Heart left ventricle (tissue), 16 donors: ENCODE results near the gene GALNT18. TPM values are rescaled to one million over a fixed set of nuclear protein-coding genes. Genes with fewer than 3 reads are reported as not detected.

ENCODE experiments used
- ATAC-seq, 4 donors: fragments of 200-7000 bp; cut with Tn5 transposase; one replicate each; pipeline ENCODE4 v1.9.1; 2020 to 2022; ENCODE audit warnings: moderate library complexity in 4 of 4, mild to moderate bottlenecking in 3 of 4, moderate number of reproducible peaks in 1 of 4
- DNase-seq, 5 donors: peaks; one replicate each; pipeline ENCODE4 v3.0.0-alpha.2; 2020
- H3K27ac ChIP-seq, 12 donors: fragments of 200-600 bp; sonication (generic) in 4 of 12; one replicate each; pipeline versions ENCODE4 v1.5.0 to v1.8.0; 2016 to 2022; ENCODE audit warnings: mild to moderate bottlenecking in 2 of 12
- H3K27me3 ChIP-seq, 9 donors: fragments of 200-600 bp; sonication (generic) in 2 of 9; one replicate each; pipeline versions ENCODE4 v1.5.1 to v1.8.0; 2016 to 2022; ENCODE audit warnings: mild to moderate bottlenecking in 3 of 9
- H3K36me3 ChIP-seq, 9 donors: fragments of 200-600 bp; sonication (generic) in 2 of 9; one replicate each; pipeline versions ENCODE4 v1.5.0 to v1.8.0; 2018 to 2022; ENCODE audit warnings: mild to moderate bottlenecking in 2 of 9
- H3K4me1 ChIP-seq, 12 donors: fragments of 200-600 bp; sonication (generic) in 4 of 12; one replicate each; pipeline versions ENCODE4 v1.5.0 to v1.8.0; 2016 to 2022; ENCODE audit warnings: mild to moderate bottlenecking in 3 of 12
- H3K4me3 ChIP-seq, 12 donors: fragments of 200-600 bp; sonication (generic) in 4 of 12; one replicate each; pipeline versions ENCODE4 v1.5.0 to v1.8.0; 2017 to 2022; ENCODE audit warnings: mild to moderate bottlenecking in 9 of 12, moderate library complexity in 4 of 12
- H3K9me3 ChIP-seq, 12 donors: fragments of 200-600 bp; sonication (generic) in 4 of 12; one replicate each; pipeline versions ENCODE4 v1.5.0 to v1.8.0; 2016 to 2022; ENCODE audit warnings: mild to moderate bottlenecking in 1 of 12
- CTCF ChIP-seq, 12 donors: fragments of 200-600 bp; sonication (generic) in 4 of 12; IDR thresholded peaks; one replicate each; pipeline versions ENCODE4 v1.5.0 to v1.8.0; 2018 to 2022; ENCODE audit warnings: antibody characterized with exemption in 12 of 12, mild to moderate bottlenecking in 5 of 12
- POLR2A ChIP-seq, 2 donors: fragments of 450-650 bp; IDR thresholded peaks; one replicate each; pipeline ENCODE4 v1.6.1; 2017; ENCODE audit warnings: antibody characterized with exemption in 2 of 2, mild to moderate bottlenecking in 2 of 2, moderate library complexity in 2 of 2
- WGBS, 4 donors: extraction: QIAGEN DNeasy Blood & Tissue Kit in 2 of 4; methylation state at CpG; one replicate each; pipeline versions ENCODE4 v1.1.5 to v1.1.7; 2013 to 2018; 5-methylcytosine and 5-hydroxymethylcytosine counted together
- intact Hi-C, 10 donors: fragments of 100-400 bp; cut with DNase I; formaldehyde crosslinking; loops; one replicate each; pipeline versions ENCODE4 v1.11.1 to v1.14.2; 2022
- polyA plus RNA-seq, 2 donors: library from polyadenylated mRNA; stranded (reverse); fragments of 200-250 nt; gene quantifications; one replicate each; pipeline ENCODE4 v1.2.3, GENCODE V29; 2013
- total RNA-seq, 9 donors: library from RNA; depleted of rRNA in 2 of 9; stranded (reverse); fragments of >200 nt in 2 of 9; fragmentation: NEBNext Ultra II Directional in 3 of 9; extraction: Animal tissue kit (Norgen Biotek cat#: 25700) in 3 of 9; gene quantifications; one replicate each; pipeline versions ENCODE4 v1.1.0 to v1.2.4, GENCODE V29; 2016 to 2023
- donor health status: ischemic (EF 13 %, LVEDD 7.1; RV severe dilation, severe dysfunction).
- donor health status: healthy with polysubstance abuse.
- donor health status: DM: no; HTN: yes; CAD: no.
- donor health status: DM: no; HTN: no; CAD: no.
- donor health status: ischemic (EF 25% LVEDD 6.9; RV normal size, moderate dysfunction).
- donor health status: ischemic (EF 25% LVEDD 5.7; RV mildly dilated, moderate dysfunction).
- donor health status: healthy.
- donor health status: DM: yes; HTN: yes; CAD: no.
- donor health status: ischemic (EF 35%, LVEDD 5.7; RV mildly dilated, moderate dysfunction).
- donor health status: nonischemic (EF 11% LVEDD 7.7; RV severe dilation, severe dysfunction).
- donor health status: DM: yes; HTN: yes; CAD: no.
- donor health status: PGD.
- donor health status: ischemic (EF 29% LVEDD 5.4; RV normal size, mild dysfunction).
- donor health status: nonischemic (EF 23%, LVEDD 6.1; RV moderate dilation, normal function).

GALNT18 gene
- total and polyA plus RNA-seq, 11 donors = 9.0 to 31.8 (median 17.3) TPM

GRCh38 chr11:11294551-11294855 is 327.3 kb downstream of the GALNT18 start:
- ATAC-seq = no peak
- intact Hi-C loops = no loop called here
- WGBS, 4 donors = 77 to 90% (median 83%) methylated on average over 3 of the region's 3 CpGs
- Histone ChIP-seq H3K9me3 (no peaks in the 10 kb centered on the region), H3K4me1 (peaks cover 0 to 10% (median 0%) of the 10 kb centered on the region in 12 donors), H3K27ac (no peak overlapping the region), H3K36me3 (peaks cover 0 to 30% (median 4%) of the 10 kb centered on the region in 9 donors), H3K4me3 (no peak overlapping the region), H3K27me3 (no peaks in the 10 kb centered on the region)
- DNase-seq = no peak
- TF ChIP-seq CTCF (IDR thresholded peaks at IDR 0.05) (no peak), POLR2A (IDR thresholded peaks at IDR 0.05) (no peak)

GRCh38 chr11:11293798-11294550 is 327.8 kb downstream of the GALNT18 start:
- Histone ChIP-seq H3K27ac (no peak overlapping the region), H3K4me1 (peaks cover 0 to 10% (median 0%) of the 10 kb centered on the region in 12 donors), H3K9me3 (no peaks in the 10 kb centered on the region), H3K4me3 (no peak overlapping the region), H3K27me3 (no peaks in the 10 kb centered on the region), H3K36me3 (peaks cover 0 to 30% (median 4%) of the 10 kb centered on the region in 9 donors)
- TF ChIP-seq POLR2A (IDR thresholded peaks at IDR 0.05) (no peak), CTCF (IDR thresholded peaks at IDR 0.05) (no peak)
- DNase-seq = no peak
- no peak for ATAC-seq
- intact Hi-C loops = no loop called here
- WGBS, 4 donors = 67 to 88% (median 81%) methylated on average over 5 of the region's 5 CpGs

- DNase-seq (no peak), ATAC-seq (no peak)
- H3K27me3 ChIP-seq = no peaks in the 10 kb centered on the region
- H3K36me3 ChIP-seq = peaks cover 0 to 22% (median 4%) of the 10 kb centered on the region in 9 donors
- intact Hi-C loops = no loop called here
- 79 to 94% (median 84%) methylated on average over 12 of the region's 12 CpGs for WGBS, 4 donors
- no peak overlapping the region for H3K4me3 ChIP-seq
- TF ChIP-seq CTCF (IDR thresholded peaks at IDR 0.05) (no peak), POLR2A (IDR thresholded peaks at IDR 0.05) (no peak)
- H3K9me3 ChIP-seq = no peaks in the 10 kb centered on the region
- H3K27ac ChIP-seq = no peak overlapping the region
- H3K4me1 ChIP-seq = peaks cover 0 to 10% (median 0%) of the 10 kb centered on the region in 12 donors
Measured at GRCh38 chr11:11292839-11293238, 329.0 kb downstream of the GALNT18 start.

- DNase-seq = no peak
Measured at GRCh38 chr11:11291041-11292015, 330.5 kb downstream of the GALNT18 start.

More at GRCh38 chr11:11291041-11292015, 330.5 kb downstream of the GALNT18 start:
- Histone ChIP-seq H3K9me3 (no peaks in the 10 kb centered on the region), H3K27ac (no peak overlapping the region), H3K27me3 (no peaks in the 10 kb centered on the region), H3K4me3 (no peak overlapping the region), H3K4me1 (peaks cover 0 to 3% (median 0%) of the 10 kb centered on the region in 12 donors), H3K36me3 (peaks cover 0 to 20% (median 4%) of the 10 kb centered on the region in 9 donors)
- no peak for ATAC-seq
- TF ChIP-seq CTCF (IDR thresholded peaks at IDR 0.05) = no peak
- no peak for TF ChIP-seq POLR2A (IDR thresholded peaks at IDR 0.05)
- 82 to 88% (median 85%) methylated on average over 5 of the region's 5 CpGs for WGBS, 4 donors
- intact Hi-C loops = no loop called here
